Lung (tissue), 12 donors: Measurements from ENCODE around the gene PRKG1. TPM values are rescaled to one million over a fixed set of nuclear protein-coding genes. Genes with fewer than 3 reads are reported as not detected.
"Not testable (repeated sequence)": the region's sequence is repeated elsewhere in the genome, so short reads cannot be mapped to it uniquely, and the experiment has no call there.

ENCODE experiments used
- ATAC-seq: fragments of 200-7000 bp; cut with Tn5 transposase; one replicate; pipeline ENCODE4 v1.9.1; 2020; ENCODE audit warnings: moderate number of reproducible peaks; ENCODE audit not compliant: insufficient read depth, low FRiP score
- DNase-seq, 3 donors: peaks; one replicate each; pipeline ENCODE4 v3.0.0-alpha.2; 2013 to 2017
- H3K27ac ChIP-seq, 2 donors: one replicate each; pipeline ENCODE4 v1.5.1; 2013; ENCODE audit warnings: mild to moderate bottlenecking in 2 of 2, moderate library complexity in 2 of 2, control low read depth in 1 of 2, inconsistent platforms in 1 of 2, low read depth in 1 of 2, low read length in 1 of 2
- H3K27me3 ChIP-seq, 3 donors: one replicate each; pipeline ENCODE4 v1.5.1; 2013; ENCODE audit warnings: low read length in 2 of 3; ENCODE audit not compliant: control insufficient read depth in 3 of 3, insufficient read depth in 3 of 3
- H3K36me3 ChIP-seq, 4 donors: one replicate each; pipeline ENCODE4 v1.5.1; 2013; ENCODE audit warnings: low read length in 4 of 4, mild to moderate bottlenecking in 1 of 4, moderate library complexity in 1 of 4; ENCODE audit not compliant: control insufficient read depth in 4 of 4, insufficient read depth in 4 of 4
- H3K4me1 ChIP-seq, 5 donors: one replicate each; pipeline ENCODE4 v1.5.1; 2013; ENCODE audit warnings: low read length in 5 of 5, mild to moderate bottlenecking in 2 of 5, moderate library complexity in 1 of 5; ENCODE audit not compliant: control insufficient read depth in 5 of 5, insufficient read depth in 5 of 5
- H3K4me3 ChIP-seq: one replicate; pipeline ENCODE4 v1.5.1; 2013; ENCODE audit warnings: mild to moderate bottlenecking, control low read depth, moderate library complexity
- H3K9ac ChIP-seq, 2 donors: one replicate each; pipeline ENCODE4 v1.5.1; 2013; ENCODE audit warnings: low read length in 2 of 2, control low read depth in 1 of 2; ENCODE audit not compliant: insufficient read depth in 1 of 2
- H3K9me3 ChIP-seq, 4 donors: one replicate each; pipeline ENCODE4 v1.5.1; 2013; ENCODE audit warnings: low read length in 3 of 4, mild to moderate bottlenecking in 1 of 4, moderate library complexity in 1 of 4; ENCODE audit not compliant: control insufficient read depth in 4 of 4, insufficient read depth in 3 of 4
- CTCF ChIP-seq: IDR thresholded peaks from 2 replicates; pipeline ENCODE4 v1.5.1; 2012; ENCODE audit warnings: mild to moderate bottlenecking; ENCODE audit errors: control extremely low read depth, extremely low read depth
- WGBS, 2 donors: extraction: QIAGEN DNeasy Blood & Tissue Kit; methylation state at CpG; one replicate each; pipeline ENCODE4 v1.1.7; 2013; 5-methylcytosine and 5-hydroxymethylcytosine counted together
- polyA plus RNA-seq, 2 donors: library from polyadenylated mRNA; stranded (reverse); fragments of 200-250 nt; gene quantifications; one replicate each; pipeline ENCODE4 v1.2.1, GENCODE V29; 2013
- total RNA-seq, 2 donors: library from RNA; depleted of rRNA in 1 of 2; stranded (reverse); fragments of >200 nt in 1 of 2; gene quantifications; one replicate each; pipeline ENCODE4 v1.2.1, GENCODE V29; 2014 to 2021
- donor health status: control.
- donor health status: control.
- donor health status: Bipolar disorder and iron deficiency.
- donor health status: healthy.
- donor health status: DM: yes; HTN: yes; CAD: no.

The PRKG1 gene
- total and polyA plus RNA-seq, 4 donors, result 2.1 to 50.8 (median 15.1) TPM

GRCh38 chr10:51436805-51437204 is 362.5 kb downstream of the PRKG1 start:
- no peak for DNase-seq
- Histone ChIP-seq H3K27ac (no peak overlapping the region), H3K4me3 (no peak overlapping the region), H3K27me3 (no peaks in the 10 kb centered on the region), H3K9ac (no peak overlapping the region), H3K36me3 (no peaks in the 10 kb centered on the region), H3K9me3 (no peaks in the 10 kb centered on the region), H3K4me1 (peaks cover 0 to 3% (median 0%) of the 10 kb centered on the region in 5 donors)
- no peak for ATAC-seq
- no peak for TF ChIP-seq CTCF
- WGBS, 2 donors, result 95 to 97% methylated on average over 4 of the region's 4 CpGs

GRCh38 chr10:51439645-51440044 is 365.4 kb downstream of the PRKG1 start:
- DNase-seq (no peak), ATAC-seq (no peak)
- TF ChIP-seq CTCF, result no peak
- H3K36me3 ChIP-seq, result no peaks in the 10 kb centered on the region
- 68 to 84% methylated on average over 1 of the region's 1 CpG for WGBS, 2 donors
- H3K4me3 ChIP-seq, result no peak overlapping the region
- H3K27ac ChIP-seq, result no peak overlapping the region
- H3K9me3 ChIP-seq, result no peaks in the 10 kb centered on the region
- H3K4me1 ChIP-seq, result peaks cover 0 to 2% (median 0%) of the 10 kb centered on the region in 5 donors
- no peak overlapping the region for H3K9ac ChIP-seq
- H3K27me3 ChIP-seq, result no peaks in the 10 kb centered on the region

GRCh38 chr10:51445588-51445987 is 371.3 kb downstream of the PRKG1 start:
- Histone ChIP-seq H3K9ac (no peak overlapping the region), H3K27me3 (no peaks in the 10 kb centered on the region), H3K9me3 (no peaks in the 10 kb centered on the region), H3K36me3 (no peaks in the 10 kb centered on the region), H3K4me3 (no peak overlapping the region), H3K4me1 (peaks cover 0 to 6% (median 0%) of the 10 kb centered on the region in 5 donors), H3K27ac (no peak overlapping the region)
- no peak for ATAC-seq
- TF ChIP-seq CTCF, result no peak
- DNase-seq, result no peak
- WGBS, 2 donors, result 72 to 74% methylated on average over 3 of the region's 3 CpGs

GRCh38 chr10:51447119-51447518 is 372.8 kb downstream of the PRKG1 start:
- DNase-seq, result no peak
- WGBS, 2 donors, result 92 to 94% methylated on average over 1 of the region's 1 CpG

GRCh38 chr10:51455762-51456161 is 381.5 kb downstream of the PRKG1 start:
- not testable (repeated sequence) for ATAC-seq, H3K4me1 ChIP-seq, H3K9me3 ChIP-seq, H3K27ac ChIP-seq, H3K36me3 ChIP-seq, H3K9ac ChIP-seq, H3K27me3 ChIP-seq, H3K4me3 ChIP-seq, DNase-seq
- WGBS, 2 donors, result 82 to 88% methylated on average over 3 of the region's 3 CpGs

More at GRCh38 chr10:51447119-51447518, 372.8 kb downstream of the PRKG1 start:
- Histone ChIP-seq H3K4me1 (peaks cover 0 to 6% (median 0%) of the 10 kb centered on the region in 5 donors), H3K36me3 (no peaks in the 10 kb centered on the region), H3K9me3 (no peaks in the 10 kb centered on the region), H3K27ac (no peak overlapping the region), H3K27me3 (no peaks in the 10 kb centered on the region), H3K9ac (no peak overlapping the region), H3K4me3 (no peak overlapping the region)
- ATAC-seq, result no peak
- TF ChIP-seq CTCF, result no peak
